Lower leg skin (tissue), 3 donors: ENCODE measurements around the gene PROSER3.
A peak's percentile ranks its signal among the peaks of the same experiment; 100 is the strongest.

Source experiments
- POLR2A ChIP-seq, 2 donors: fragments of 450-650 bp; IDR thresholded peaks; one replicate each; pipeline ENCODE4 v1.6.1; 2016 to 2017; ENCODE audit warnings: antibody characterized with exemption in 2 of 2, mild to moderate bottlenecking in 1 of 2, moderate library complexity in 1 of 2
- TF ChIP-seq, protein P1 (sequence below), 3 donors: fragments of 450-650 bp; IDR thresholded peaks; one replicate each; pipeline ENCODE4 v1.5.1; 2016; ENCODE audit warnings: antibody characterized with exemption in 3 of 3, mild to moderate bottlenecking in 3 of 3, moderate library complexity in 2 of 3

DNA sequence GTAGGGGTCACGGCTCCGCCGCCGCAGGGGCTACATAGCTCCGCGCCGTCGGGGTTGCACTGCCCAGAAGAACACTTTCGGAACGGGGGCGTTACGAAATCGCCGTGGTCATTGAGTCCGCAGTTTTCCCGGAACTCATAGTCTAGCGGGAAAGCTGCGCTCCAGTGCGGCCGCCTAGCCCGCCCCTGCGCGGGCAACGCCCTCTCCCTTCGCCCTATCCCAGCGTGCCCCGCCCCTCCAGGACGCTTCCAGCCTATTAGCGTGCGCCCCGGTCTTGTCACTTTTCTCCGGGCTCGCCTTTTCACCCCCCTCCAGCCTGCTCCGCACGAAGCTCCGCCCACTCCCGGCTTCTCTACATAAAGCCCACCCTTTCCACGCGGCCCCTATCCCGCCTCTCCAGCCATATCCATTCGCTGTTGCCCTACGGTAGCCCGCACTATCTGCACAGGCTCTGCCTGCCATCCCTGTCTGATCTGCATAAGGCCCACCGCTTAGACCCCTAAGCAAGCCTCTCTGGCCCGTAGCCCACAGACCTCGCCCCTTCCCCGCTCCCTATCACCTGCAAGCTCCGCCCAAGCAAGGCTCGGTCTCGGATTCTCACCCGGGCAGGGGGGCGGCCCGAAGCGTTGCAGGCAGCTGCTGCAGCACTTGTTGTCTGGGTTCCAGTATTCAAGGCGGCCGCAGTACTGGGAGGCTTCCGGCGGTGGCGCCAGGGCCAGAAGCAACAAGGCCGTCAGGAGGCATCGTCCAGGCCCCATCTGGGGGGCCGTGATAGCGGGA, 17.4 kb upstream of the PROSER3 start:
- TF ChIP-seq, protein P1, sequence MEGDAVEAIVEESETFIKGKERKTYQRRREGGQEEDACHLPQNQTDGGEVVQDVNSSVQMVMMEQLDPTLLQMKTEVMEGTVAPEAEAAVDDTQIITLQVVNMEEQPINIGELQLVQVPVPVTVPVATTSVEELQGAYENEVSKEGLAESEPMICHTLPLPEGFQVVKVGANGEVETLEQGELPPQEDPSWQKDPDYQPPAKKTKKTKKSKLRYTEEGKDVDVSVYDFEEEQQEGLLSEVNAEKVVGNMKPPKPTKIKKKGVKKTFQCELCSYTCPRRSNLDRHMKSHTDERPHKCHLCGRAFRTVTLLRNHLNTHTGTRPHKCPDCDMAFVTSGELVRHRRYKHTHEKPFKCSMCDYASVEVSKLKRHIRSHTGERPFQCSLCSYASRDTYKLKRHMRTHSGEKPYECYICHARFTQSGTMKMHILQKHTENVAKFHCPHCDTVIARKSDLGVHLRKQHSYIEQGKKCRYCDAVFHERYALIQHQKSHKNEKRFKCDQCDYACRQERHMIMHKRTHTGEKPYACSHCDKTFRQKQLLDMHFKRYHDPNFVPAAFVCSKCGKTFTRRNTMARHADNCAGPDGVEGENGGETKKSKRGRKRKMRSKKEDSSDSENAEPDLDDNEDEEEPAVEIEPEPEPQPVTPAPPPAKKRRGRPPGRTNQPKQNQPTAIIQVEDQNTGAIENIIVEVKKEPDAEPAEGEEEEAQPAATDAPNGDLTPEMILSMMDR (IDR thresholded peaks at IDR 0.05) = peak in 1 of 3 donors; percentile 30
- no peak for TF ChIP-seq POLR2A (IDR thresholded peaks at IDR 0.05)
